Sigmoid colon (tissue), 7 donors: ENCODE measurements around the gene ARSJ. TPM values are rescaled to one million over a fixed set of nuclear protein-coding genes. Genes with fewer than 3 reads are reported as not detected.

Source experiments
- DNase-seq: peaks from one replicate; pipeline ENCODE4 v3.0.0-alpha.2; 2019
- H3K27ac ChIP-seq, 4 donors: fragments of 200-600 bp; sonication (generic); one replicate each; pipeline ENCODE4 v1.5.1; 2016 to 2019; ENCODE audit warnings: mild to moderate bottlenecking in 1 of 4
- H3K27me3 ChIP-seq, 3 donors: fragments of 200-600 bp; sonication (generic); one replicate each; pipeline ENCODE4 v1.5.1; 2019; ENCODE audit warnings: mild to moderate bottlenecking in 1 of 3
- H3K36me3 ChIP-seq, 4 donors: fragments of 200-600 bp; sonication (generic); one replicate each; pipeline ENCODE4 v1.5.1; 2016 to 2019
- H3K4me1 ChIP-seq, 4 donors: fragments of 200-600 bp; sonication (generic); one replicate each; pipeline ENCODE4 v1.5.1; 2017 to 2019
- H3K4me3 ChIP-seq, 4 donors: fragments of 200-600 bp; sonication (generic); one replicate each; pipeline ENCODE4 v1.5.1; 2017 to 2019; ENCODE audit warnings: mild to moderate bottlenecking in 2 of 4, moderate library complexity in 1 of 4
- H3K9me3 ChIP-seq, 4 donors: fragments of 200-600 bp in 3 of 4; sonication (generic) in 3 of 4; one replicate each; pipeline versions ENCODE4 v1.5.1 to v1.6.1; 2013 to 2019
- CTCF ChIP-seq, 4 experiments: fragments of 450-650 bp in 3 of 4; fragments of 200-600 bp in 1 of 4; IDR thresholded peaks; one replicate each; pipeline ENCODE4 v1.5.1; 2016 to 2019; ENCODE audit warnings: antibody characterized with exemption in 4 of 4, mild to moderate bottlenecking in 3 of 4, moderate library complexity in 2 of 4
- EP300 ChIP-seq, 4 donors: sonication (generic); formaldehyde crosslinking; IDR thresholded peaks; one replicate each; pipeline ENCODE4 v1.6.1; 2017; ENCODE audit warnings: antibody characterized with exemption in 4 of 4
- POLR2A ChIP-seq, 2 donors: fragments of 450-650 bp; IDR thresholded peaks; one replicate each; pipeline ENCODE4 v1.6.1; 2016; ENCODE audit warnings: antibody characterized with exemption in 2 of 2, mild to moderate bottlenecking in 2 of 2, moderate library complexity in 2 of 2
- POLR2AphosphoS5 ChIP-seq, 4 donors: sonication (generic); formaldehyde crosslinking; IDR thresholded peaks; one replicate each; pipeline ENCODE4 v1.6.1; 2017; ENCODE audit warnings: antibody characterized with exemption in 4 of 4
- WGBS, 2 donors: extraction: QIAGEN DNeasy Blood & Tissue Kit; methylation state at CpG; one replicate each; pipeline ENCODE4 v1.1.7; 2013; 5-methylcytosine and 5-hydroxymethylcytosine counted together
- intact Hi-C: fragments of 100-400 bp; cut with DNase I; formaldehyde crosslinking; loops from one replicate; pipeline ENCODE4 v1.15.1; 2023
- polyA plus RNA-seq, 3 donors: library from polyadenylated mRNA; stranded (reverse); fragments of 200-250 nt; gene quantifications; one replicate each; pipeline ENCODE4 v1.2.3, GENCODE V29; 2013
- total RNA-seq, 4 donors: library from RNA; depleted of rRNA; stranded (reverse); fragments of >200 nt; gene quantifications; one replicate each; pipeline ENCODE4 v1.1.0, GENCODE V29; 2016
- donor health status: healthy with polysubstance abuse.
- donor health status: Bipolar disorder and iron deficiency.
- donor health status: healthy.

ARSJ gene
- total and polyA plus RNA-seq, 7 donors: 0.46 to 11.9 (median 7.2) TPM

GRCh38 chr4:113998531-113998930 is 19.1 kb upstream of the ARSJ start:
- Histone ChIP-seq H3K36me3 (no peaks in the 10 kb centered on the region), H3K27ac (no peak overlapping the region), H3K27me3 (no peaks in the 10 kb centered on the region), H3K4me1 (no peaks in the 10 kb centered on the region), H3K4me3 (no peak overlapping the region), H3K9me3 (no peaks in the 10 kb centered on the region)
- TF ChIP-seq POLR2A (IDR thresholded peaks at IDR 0.05) (no peak), EP300 (IDR thresholded peaks at IDR 0.05) (no peak), POLR2AphosphoS5 (IDR thresholded peaks at IDR 0.05) (no peak), CTCF (IDR thresholded peaks at IDR 0.05) (no peak)
- intact Hi-C loops: no loop called here
- WGBS, 2 donors: 86 to 96% methylated on average over 1 of the region's 1 CpG
- DNase-seq: no peak

GRCh38 chr4:113998079-113998478 is 18.6 kb upstream of the ARSJ start:
- 23 to 78% methylated on average over 5 of the region's 5 CpGs for WGBS, 2 donors
- TF ChIP-seq POLR2AphosphoS5 (IDR thresholded peaks at IDR 0.05) (no peak), CTCF (IDR thresholded peaks at IDR 0.05) (no peak), EP300 (IDR thresholded peaks at IDR 0.05) (no peak), POLR2A (IDR thresholded peaks at IDR 0.05) (no peak)

GRCh38 chr4:113997206-113997605 is 17.8 kb upstream of the ARSJ start:
- Histone ChIP-seq H3K4me3 (no peak overlapping the region), H3K27ac (no peak overlapping the region), H3K27me3 (no peaks in the 10 kb centered on the region), H3K4me1 (no peaks in the 10 kb centered on the region), H3K9me3 (no peaks in the 10 kb centered on the region), H3K36me3 (no peaks in the 10 kb centered on the region)
- 96 to 99% methylated on average over 1 of the region's 1 CpG for WGBS, 2 donors
- no peak for TF ChIP-seq EP300 (IDR thresholded peaks at IDR 0.05)
- TF ChIP-seq CTCF (IDR thresholded peaks at IDR 0.05): no peak
- TF ChIP-seq POLR2AphosphoS5 (IDR thresholded peaks at IDR 0.05): no peak
- TF ChIP-seq POLR2A (IDR thresholded peaks at IDR 0.05): no peak
- intact Hi-C loops: no loop called here
- DNase-seq: no peak

More at GRCh38 chr4:113998079-113998478, 18.6 kb upstream of the ARSJ start:
- Histone ChIP-seq H3K4me3 (no peak overlapping the region), H3K36me3 (no peaks in the 10 kb centered on the region), H3K27me3 (no peaks in the 10 kb centered on the region), H3K4me1 (no peaks in the 10 kb centered on the region), H3K27ac (no peak overlapping the region), H3K9me3 (no peaks in the 10 kb centered on the region)
- no peak for DNase-seq
- intact Hi-C loops: no loop called here

- no peak overlapping the region for H3K27ac ChIP-seq
- H3K9me3 ChIP-seq: no peaks in the 10 kb centered on the region
- no peak for TF ChIP-seq POLR2A (IDR thresholded peaks at IDR 0.05)
- no peak for TF ChIP-seq POLR2AphosphoS5 (IDR thresholded peaks at IDR 0.05)
- TF ChIP-seq EP300 (IDR thresholded peaks at IDR 0.05): no peak
- TF ChIP-seq CTCF (IDR thresholded peaks at IDR 0.05): no peak
- H3K4me1 ChIP-seq: no peaks in the 10 kb centered on the region
- DNase-seq: no peak
- WGBS, 2 donors: 62 to 74% methylated on average over 4 of the region's 4 CpGs
- no peaks in the 10 kb centered on the region for H3K36me3 ChIP-seq
- H3K27me3 ChIP-seq: no peaks in the 10 kb centered on the region
- intact Hi-C loops: no loop called here
- H3K4me3 ChIP-seq: no peak overlapping the region
Observed at GRCh38 chr4:113996599-113997177, 17.2 kb upstream of the ARSJ start.

GRCh38 chr4:113993887-113994286 is 14.4 kb upstream of the ARSJ start:
- no peak overlapping the region for H3K27ac ChIP-seq
- no peaks in the 10 kb centered on the region for H3K36me3 ChIP-seq
- no peaks in the 10 kb centered on the region for H3K9me3 ChIP-seq
- no peak overlapping the region for H3K4me3 ChIP-seq
- no peak for TF ChIP-seq EP300 (IDR thresholded peaks at IDR 0.05)
- no peak for TF ChIP-seq POLR2A (IDR thresholded peaks at IDR 0.05)
- no peak for TF ChIP-seq POLR2AphosphoS5 (IDR thresholded peaks at IDR 0.05)
- TF ChIP-seq CTCF (IDR thresholded peaks at IDR 0.05): no peak
- H3K4me1 ChIP-seq: no peaks in the 10 kb centered on the region
- DNase-seq: no peak
- H3K27me3 ChIP-seq: no peaks in the 10 kb centered on the region
- intact Hi-C loops: no loop called here
